GM18508 (cell line): ENCODE measurements around the gene ACADVL.
A peak's percentile ranks its signal among the peaks of the same experiment; 100 is the strongest.

Experiments used
- ATAC-seq: cut with Tn5 transposase; IDR thresholded peaks from one replicate; pipeline ENCODE4 v1.9.1; 2021; ENCODE audit warnings: moderate number of reproducible peaks; ENCODE audit not compliant: insufficient read depth, unreplicated experiment

ACADVL gene

GRCh38 chr17:7190276-7190917 is 29.3 kb upstream of the ACADVL start:
- no peak for ATAC-seq

GRCh38 chr17:7191069-7191468 is 28.7 kb upstream of the ACADVL start:
- ATAC-seq, result no peak

DNA sequence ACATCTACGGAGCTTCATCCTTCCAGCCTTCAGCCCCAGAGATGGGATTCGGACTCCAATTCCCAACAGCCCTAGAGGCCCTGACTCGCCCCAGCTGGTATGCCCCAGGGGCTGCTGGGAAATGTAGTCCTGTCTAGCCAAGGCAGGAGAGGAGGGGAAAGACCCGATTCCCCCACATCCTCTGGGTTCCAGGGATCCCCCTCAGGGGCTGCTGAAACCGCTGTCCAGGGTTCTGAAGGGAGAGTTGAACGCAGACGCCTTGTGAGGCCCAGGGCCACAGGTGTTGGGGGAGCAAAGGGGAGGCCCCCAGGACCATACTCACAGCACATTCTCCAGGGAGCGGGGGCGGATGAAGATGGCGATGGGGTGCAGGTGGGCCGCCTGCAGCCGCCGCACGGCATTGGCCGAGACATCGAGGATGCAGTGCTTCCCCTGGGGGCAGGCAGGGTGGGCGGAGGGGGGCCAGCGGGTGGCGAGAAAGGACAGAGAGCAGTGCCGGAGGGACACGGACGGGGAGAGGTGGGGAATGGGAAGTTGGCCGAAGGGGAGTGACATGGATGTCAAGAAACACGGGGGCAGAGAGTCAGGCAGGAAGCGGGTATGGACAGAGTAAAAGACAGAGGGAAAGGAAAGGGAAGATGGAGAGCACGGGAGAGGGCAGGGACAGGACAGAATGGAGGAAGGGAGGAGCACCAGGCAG is 28.0 kb upstream of the ACADVL start:
- ATAC-seq, result no peak

DNA sequence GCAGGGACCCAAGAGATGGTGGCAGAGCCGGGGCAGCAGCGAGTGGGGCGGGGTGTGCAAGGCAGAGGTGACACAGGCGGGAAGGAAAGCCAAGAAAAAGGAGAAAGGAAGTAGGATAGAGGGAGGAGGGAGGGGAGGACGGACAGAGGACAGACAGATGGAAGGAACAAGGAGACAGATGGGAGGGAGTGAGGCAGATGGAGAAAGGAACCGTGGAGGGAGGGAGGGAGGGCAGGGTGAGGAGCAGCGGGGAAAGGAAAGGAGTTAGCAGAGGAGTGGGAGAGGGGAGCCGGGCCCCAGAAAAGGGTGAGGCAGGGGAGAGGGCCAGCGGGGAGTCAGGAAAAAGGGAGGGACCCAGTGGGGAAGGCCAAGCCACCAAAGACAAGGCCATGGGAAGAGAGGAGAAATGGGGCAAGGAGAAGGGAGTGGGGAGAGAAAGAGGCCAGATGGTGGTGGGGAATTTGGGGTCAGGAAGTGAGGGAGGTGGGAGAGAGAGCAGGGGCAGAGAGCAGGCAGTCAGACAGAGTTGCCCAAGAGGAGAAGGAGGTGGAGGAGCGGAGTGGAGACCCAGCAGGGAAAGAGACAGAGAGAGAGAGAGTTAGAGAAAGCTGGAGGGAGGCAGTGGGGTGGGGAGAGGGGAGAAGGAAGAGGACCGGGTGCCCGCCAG is 27.3 kb upstream of the ACADVL start:
- no peak for ATAC-seq

- ATAC-seq, result no peak
Observed at GRCh38 chr17:7195971-7196370, 23.8 kb upstream of the ACADVL start.

GRCh38 chr17:7196651-7197401 is 22.9 kb upstream of the ACADVL start:
- no peak for ATAC-seq

DNA sequence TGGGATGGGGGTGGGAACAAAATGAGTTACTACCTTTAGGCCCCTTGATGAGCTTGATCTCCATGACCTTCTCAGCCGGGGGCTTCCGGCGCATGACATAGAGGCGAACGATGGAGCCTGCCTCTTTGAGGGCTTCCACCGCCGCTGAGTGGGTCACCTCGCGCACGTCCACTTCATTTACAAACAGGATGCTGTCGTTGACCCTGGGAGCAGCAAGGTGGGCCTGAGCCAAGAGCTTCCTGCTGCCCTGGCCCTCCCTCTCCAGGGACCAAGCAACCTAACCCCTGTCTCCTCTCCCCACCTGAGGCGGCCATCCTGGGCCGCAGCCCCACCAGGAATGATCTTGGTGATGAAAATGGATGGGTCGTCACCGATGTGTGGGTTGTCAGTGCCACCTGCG is 16.3 kb upstream of the ACADVL start:
- no peak for ATAC-seq

DNA sequence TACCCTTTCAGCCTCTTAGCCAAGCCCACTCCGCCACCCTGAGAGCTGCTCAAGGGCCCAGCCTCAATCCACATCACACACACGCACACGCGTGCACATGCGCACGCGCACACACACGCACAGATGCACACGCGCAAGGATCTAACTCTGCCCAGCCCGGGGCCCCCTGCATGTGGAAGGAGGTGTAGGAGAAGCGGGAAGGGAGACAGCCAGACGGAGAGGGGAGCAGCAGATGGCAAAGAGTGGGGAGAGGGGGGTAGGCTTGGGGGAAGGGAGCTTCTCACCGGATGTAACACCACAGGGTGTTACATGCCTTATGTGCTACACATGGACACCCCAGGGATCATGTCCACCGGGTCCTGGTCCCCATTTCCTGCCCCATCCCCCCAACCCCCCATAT is 15.4 kb upstream of the ACADVL start:
- no peak for ATAC-seq

- no peak for ATAC-seq
Observed at GRCh38 chr17:7204828-7205461, 14.8 kb upstream of the ACADVL start.

DNA sequence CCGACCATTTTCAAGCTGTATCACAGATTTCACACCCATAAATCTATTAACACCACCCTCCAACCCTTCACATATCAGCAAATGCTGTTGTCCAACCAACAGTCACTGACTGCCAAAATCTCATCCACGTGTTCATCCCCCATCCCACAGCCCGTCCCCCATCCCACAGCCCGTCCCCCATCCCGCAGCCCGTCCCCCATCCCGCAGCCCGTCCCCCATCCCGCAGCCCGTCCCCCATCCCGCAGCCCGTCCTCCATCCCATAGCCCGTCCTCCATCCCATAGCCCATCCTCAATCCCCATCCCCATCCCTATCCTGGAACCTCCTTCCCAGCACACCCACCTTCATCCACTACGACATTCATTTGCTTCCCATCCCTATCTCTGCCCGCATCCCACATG is 14.2 kb upstream of the ACADVL start:
- no peak for ATAC-seq

GRCh38 chr17:7207120-7208001 is 12.4 kb upstream of the ACADVL start:
- ATAC-seq, result no peak

DNA sequence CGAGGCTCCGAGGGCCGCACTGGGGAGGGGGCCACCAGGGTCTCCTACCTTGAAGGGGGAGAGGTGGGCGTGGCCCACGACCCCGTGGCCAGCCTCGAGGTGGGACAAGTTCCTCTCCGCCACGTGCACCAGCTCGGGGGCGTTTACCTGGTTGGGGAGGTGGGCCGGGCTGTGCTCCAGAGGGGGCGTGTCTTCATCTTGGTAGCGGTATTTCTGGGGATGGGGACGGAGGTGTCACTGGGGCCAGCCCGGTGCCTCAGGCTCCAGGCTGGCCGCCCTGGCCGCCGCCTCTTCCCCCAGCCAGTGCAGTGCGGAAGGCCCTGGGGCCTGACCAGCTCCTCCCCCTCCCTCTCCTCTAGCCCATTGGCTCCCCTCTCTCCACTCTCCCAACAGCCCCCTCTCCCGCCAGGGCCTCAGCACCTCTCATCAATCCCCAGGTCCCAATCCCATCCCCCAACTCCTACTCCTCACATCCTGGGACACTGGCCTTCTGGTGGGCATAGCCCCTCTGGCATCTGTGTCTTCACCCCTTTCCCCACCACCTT is 11.6 kb upstream of the ACADVL start:
- no peak for ATAC-seq

DNA sequence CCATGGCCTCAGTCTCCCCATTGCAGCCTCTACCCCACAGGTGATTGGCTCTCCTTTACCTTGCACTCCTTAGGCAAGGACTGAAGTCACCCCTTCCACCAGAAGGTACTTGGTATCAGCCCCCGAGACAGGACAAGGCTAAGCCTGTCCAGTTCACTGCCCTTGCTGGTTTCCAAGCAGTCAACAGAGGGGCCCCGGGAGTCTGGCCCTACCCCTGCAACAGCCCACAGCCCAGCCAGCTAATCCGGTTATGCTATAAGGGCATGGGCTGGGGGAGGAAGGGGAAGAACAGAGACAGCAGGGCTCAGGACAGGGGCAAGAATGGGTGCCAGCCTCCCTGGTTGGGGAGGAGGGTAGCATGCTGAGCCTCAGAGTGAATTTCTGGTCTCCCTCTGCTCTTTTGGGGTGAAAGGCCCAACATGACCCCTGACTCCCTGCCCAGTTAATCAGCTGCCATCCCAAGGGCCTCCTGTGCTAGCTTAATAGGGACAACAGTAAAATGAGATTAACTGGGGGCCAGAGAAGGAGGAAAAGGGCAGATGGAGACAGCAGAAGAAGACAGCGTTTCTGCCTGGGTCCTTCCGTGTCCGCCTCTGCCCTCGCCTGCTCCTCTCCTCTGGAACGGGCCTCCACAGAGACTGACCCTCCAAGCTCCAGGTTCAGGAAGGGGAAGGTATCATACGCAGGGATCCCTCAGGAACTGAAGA is 10.8 kb upstream of the ACADVL start:
- ATAC-seq, result no peak

DNA sequence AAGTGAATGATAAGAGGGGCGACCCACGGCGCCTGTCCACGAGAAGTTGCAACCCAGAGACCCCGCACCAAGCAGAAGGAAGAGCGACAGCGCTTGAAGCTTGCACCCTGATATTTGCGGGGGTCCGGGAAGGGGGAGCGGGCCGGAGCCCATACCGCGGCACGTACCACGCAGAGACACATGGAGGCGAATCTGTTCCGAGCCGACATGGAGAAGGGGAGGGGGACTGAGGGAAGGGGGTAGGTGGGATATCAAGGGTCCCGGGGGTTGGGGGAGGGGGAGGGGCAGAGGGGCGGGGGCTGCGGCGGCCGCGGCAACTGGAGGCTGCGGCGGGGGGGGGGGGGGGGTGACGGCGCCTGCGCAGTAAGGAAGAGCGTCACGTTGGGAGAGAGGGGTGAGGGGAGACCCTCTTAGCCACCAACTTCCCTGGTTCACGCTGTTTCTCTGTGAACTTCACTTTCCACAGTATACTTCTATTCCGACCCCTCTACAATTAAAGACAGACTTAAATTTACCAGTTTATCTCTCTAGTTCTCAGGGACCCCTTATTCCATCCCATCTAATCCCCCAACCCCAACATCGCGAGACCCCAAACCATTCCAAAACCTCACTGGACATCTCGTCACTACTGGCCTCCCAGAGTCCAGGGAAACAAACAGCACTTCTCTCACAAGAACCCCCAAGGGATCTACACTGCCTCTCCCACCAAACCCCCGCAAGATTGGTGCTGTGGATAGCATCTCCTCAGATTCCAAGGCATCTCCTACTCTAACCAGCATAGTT is 8.1 kb upstream of the ACADVL start:
- no peak for ATAC-seq

GRCh38 chr17:7213895-7214299 is 5.8 kb upstream of the ACADVL start:
- no peak for ATAC-seq

GRCh38 chr17:7214300-7215135 is 5.2 kb upstream of the ACADVL start:
- peak; percentile 45 for ATAC-seq

DNA sequence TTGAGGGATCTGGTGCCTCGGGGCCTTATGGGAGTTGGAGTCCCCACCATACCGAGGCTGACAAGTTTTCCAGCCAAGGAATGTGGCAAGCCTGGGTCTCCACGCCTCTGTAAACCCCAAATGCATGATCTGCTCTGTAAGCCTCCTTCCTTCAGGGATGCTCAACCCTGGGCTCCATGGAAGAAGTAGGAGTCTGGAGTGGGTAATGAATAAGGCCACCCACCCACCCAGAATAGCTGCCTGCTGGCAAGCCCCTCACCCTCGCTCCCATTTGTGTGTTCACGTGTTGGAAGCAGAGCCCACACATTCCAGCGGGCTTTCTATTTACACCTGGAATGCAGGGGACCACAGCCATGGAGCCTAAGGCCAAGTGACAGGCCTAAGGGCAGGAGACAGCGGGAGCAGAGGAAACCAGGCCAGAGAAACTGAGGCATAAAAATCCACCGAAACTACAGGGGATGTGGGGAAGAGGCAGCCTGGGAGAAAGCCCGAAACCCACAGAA is 4.6 kb upstream of the ACADVL start:
- no peak for ATAC-seq
